Stimulated activated CD8-positive, alpha-beta memory T cell treated with anti-CD3 and anti-CD28 coated beads, Interleukin-12 subunit alpha, Interleukin-12 subunit beta, amount 100 ng/mL, for 4 hours (primary cell): ENCODE results near the gene HDDC2.
A peak's percentile ranks its signal among the peaks of the same experiment; 100 is the strongest.

Experiments
- DNase-seq: peaks from one replicate; pipeline ENCODE4 v3.0.0-alpha.2; 2020; ENCODE audit warnings: low read depth

Gene HDDC2

GRCh38 chr6:125301435-125302391 is at the start of gene HDDC2:
Gene HDDC2 (minus strand): TSS chr6:125301967. CDS start chr6:125301932, 35 bp downstream.
- peak; percentile 33 for DNase-seq

- DNase-seq = no peak
These were observed 45.3 kb upstream of the HDDC2 start for GRCh38 chr6:125346926-125347563.

GRCh38 chr6:125346201-125346925 is 44.6 kb upstream of the HDDC2 start:
- DNase-seq = no peak

GRCh38 chr6:125341460-125341859 is 39.7 kb upstream of the HDDC2 start:
- DNase-seq = no peak

- DNase-seq = no peak
These were observed 39.2 kb upstream of the HDDC2 start for GRCh38 chr6:125340991-125341390.

GRCh38 chr6:125340175-125340835 is 38.5 kb upstream of the HDDC2 start:
- no peak for DNase-seq

- DNase-seq = no peak
These were observed 37.9 kb upstream of the HDDC2 start for GRCh38 chr6:125339653-125340052.

GRCh38 chr6:125338381-125338780 is 36.6 kb upstream of the HDDC2 start:
- DNase-seq = no peak

- no peak for DNase-seq
These were observed 35.9 kb upstream of the HDDC2 start for GRCh38 chr6:125337706-125338105.

GRCh38 chr6:125332664-125333063 is 30.9 kb upstream of the HDDC2 start:
- no peak for DNase-seq

- DNase-seq = no peak
These were observed 23.8 kb upstream of the HDDC2 start for GRCh38 chr6:125325586-125325985.

GRCh38 chr6:125323376-125323775 is 21.6 kb upstream of the HDDC2 start:
- no peak for DNase-seq

- DNase-seq = no peak
These were observed 14.9 kb upstream of the HDDC2 start for GRCh38 chr6:125316621-125317020.

- no peak for DNase-seq
These were observed 13.8 kb upstream of the HDDC2 start for GRCh38 chr6:125315548-125315947.

GRCh38 chr6:125314009-125314581 is 12.3 kb upstream of the HDDC2 start:
- DNase-seq = no peak

GRCh38 chr6:125312950-125313349 is 11.2 kb upstream of the HDDC2 start:
- no peak for DNase-seq

GRCh38 chr6:125312478-125312877 is 10.7 kb upstream of the HDDC2 start:
- DNase-seq = no peak

- DNase-seq = no peak
These were observed 9.4 kb upstream of the HDDC2 start for GRCh38 chr6:125310994-125311649.

- DNase-seq = no peak
These were observed 6.3 kb upstream of the HDDC2 start for GRCh38 chr6:125307964-125308615.

- no peak for DNase-seq
These were observed 5.5 kb upstream of the HDDC2 start for GRCh38 chr6:125307150-125307838.
